Non-pigmented ciliary epithelial cell (primary cell): ENCODE measurements around the gene GRIA3.
"Not testable (repeated sequence)": the region's sequence is repeated elsewhere in the genome, so short reads cannot be mapped to it uniquely, and the experiment has no call there.

Experiments
- DNase-seq: peaks from one replicate; pipeline ENCODE4 v3.0.0-alpha.2; 2010; ENCODE audit warnings: low read depth

Gene GRIA3

DNA sequence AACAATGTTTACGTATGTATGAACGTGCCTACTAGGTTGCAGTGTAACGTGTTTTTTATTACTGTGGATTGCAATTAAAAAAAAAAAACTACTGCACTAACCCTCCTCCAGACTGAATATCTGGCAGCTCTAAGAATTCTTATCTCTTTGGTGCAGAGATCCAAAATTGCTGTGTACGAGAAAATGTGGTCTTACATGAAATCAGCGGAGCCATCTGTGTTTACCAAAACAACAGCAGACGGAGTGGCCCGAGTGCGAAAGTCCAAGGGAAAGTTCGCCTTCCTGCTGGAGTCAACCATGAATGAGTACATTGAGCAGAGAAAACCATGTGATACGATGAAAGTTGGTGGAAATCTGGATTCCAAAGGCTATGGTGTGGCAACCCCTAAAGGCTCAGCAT is 280.6 kb downstream of the GRIA3 start:
- no peak for DNase-seq

DNA sequence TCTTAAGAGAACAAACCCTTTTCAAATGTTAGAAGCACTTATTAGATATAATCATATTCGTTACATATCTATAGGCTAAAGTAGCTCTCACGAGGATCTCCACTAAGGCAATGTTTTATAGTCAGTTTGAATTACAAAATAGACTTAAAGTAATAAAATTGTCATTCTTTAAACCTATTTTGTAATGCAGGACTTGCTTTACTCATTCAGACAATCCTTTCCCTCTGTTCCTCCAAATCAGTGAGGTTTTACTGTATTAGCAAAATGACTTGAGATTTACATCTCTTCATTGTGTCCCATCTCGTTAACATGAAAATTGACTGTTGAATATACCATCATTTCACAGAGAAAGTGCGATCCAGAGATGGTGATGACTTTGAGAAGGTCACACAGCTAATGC is 284.4 kb downstream of the GRIA3 start:
- no peak for DNase-seq

DNA sequence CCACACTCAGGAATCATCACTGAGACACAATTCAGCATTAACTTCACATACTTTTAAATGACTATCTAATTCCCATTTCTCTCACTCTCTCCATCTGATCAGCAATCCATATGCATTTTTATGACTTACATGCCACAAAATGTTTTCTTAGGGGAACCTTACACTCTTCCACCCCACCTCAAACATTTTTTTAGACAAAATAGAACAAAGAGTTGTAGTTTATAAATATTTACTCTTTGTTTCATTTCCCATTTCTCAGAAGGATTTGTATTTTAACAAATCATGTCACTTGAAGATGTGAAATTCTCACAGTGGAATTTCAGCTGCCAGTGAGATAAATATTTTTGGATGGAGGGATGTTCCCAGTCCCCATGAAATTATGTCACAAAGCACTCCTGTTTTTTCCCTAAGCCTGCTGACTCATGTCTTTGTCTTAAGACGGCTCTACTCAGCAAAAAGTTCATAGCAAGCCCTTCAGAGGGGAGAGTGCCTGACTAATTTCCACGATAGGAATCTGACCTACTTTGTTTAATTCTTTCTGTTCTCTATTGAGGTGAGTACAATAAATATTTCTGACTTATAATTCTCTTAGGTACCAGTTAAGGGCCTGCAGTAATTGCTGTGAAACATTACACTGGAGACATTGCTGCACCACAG is 291.1 kb downstream of the GRIA3 start:
- no peak for DNase-seq

DNA sequence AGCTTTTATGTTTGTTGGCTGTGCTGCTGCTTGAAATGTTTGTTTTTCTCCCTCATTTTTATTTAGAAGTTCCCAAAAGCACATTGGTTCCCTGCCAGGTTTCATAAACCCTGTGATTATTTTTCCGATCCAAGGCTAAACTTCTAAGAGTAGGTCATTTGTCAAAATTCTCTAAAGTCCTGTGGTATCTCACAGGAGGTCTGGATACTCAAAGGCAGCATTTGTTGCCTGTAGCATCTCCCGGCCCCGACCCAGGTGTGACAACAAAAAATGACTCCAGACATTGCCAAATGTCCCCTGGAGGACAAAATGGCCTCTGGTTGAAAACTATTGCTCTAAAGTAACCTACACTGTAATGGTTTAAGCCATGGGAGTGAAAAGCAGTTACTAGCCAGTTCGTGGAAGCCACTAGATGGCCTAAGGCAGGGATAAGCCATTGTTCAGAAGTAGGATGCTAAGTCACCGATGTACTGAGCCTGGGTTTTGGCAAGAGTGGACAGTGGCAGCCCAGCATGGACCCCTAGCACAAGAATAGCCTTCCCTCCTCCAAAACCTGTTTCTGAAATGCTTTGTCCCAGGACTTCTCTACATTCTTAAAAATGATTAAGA is 292.6 kb downstream of the GRIA3 start:
- no peak for DNase-seq

DNA sequence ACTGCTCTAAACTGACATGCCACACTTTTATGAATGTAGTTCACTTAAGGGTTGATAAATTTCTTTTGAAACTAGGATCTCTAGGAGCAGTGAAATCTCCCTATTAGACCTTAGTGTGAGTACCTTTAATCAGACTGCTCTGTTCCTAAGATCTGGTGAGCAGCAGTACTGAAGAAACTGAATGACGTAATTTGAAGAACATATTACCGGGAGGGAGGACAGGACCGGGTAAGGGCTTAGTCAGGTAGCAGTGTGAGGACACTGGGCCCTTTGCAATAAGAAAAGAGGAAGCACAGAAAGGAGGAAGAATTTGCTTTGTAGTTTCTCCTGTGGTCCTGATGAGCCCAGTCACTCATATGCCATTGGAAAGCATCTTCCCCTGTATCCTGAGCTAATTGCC is 293.6 kb downstream of the GRIA3 start:
- DNase-seq = no peak

DNA sequence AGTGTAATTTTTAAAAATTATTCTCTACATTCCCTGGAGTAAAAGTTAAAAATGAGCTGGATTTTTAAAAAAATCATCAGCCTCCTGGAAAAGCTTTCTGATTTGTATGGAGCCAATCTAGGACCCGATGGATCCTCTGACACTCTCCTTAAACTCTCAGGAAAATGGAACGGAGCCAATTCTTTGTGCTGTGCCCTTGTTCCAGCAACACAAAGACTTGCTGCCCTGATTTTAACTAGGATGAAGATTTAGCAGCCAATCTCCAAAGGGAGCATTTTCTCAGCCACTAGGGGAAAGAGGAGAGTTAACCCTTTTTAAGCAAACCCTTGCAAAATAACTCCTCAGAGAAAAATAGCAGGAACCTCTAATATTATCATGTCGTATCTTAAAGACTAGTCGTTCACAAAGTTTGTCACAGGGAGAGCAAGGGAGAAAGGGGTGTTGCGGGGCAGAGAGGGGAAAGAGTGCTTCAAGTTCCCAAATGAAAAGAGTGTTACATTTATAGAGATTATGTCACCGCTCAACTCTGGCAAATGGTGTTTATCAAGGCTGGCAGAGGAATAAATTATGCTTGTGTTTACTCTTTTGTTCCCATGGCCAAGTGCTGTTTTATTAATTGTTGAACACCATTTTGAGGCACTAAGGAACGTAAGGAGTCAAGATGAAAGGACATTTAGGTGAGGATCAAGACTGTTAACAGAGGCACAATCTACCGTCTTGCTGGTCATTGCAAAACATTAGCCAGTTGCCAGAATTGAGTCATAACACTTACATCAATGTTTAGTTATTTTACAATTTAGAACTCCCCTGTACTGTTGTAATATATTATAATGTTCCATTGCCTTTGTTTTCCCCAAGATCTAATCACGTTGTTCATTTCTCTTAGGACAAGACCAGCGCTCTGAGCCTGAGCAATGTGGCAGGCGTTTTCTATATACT is 298.1 kb downstream of the GRIA3 start:
- DNase-seq = no peak

DNA sequence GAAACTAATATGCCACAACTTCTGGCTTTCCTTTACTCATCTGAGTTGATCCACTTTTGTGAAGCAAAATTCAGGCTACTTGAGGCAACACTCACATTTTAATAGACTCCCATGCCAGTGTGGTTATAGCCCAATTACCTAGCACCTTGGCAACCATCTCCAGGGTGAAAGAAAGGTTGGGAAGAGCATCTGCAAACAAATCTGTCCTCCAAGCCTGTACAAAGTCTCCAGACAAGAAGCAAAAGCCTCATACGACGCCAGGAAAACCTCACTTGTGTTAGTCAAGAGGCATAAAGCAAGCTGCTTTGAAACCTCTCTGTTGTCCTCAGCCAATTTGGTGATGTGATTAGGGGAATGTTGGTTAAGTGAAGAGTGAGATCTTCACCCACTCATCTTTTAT is 302.2 kb downstream of the GRIA3 start:
- no peak for DNase-seq

DNA sequence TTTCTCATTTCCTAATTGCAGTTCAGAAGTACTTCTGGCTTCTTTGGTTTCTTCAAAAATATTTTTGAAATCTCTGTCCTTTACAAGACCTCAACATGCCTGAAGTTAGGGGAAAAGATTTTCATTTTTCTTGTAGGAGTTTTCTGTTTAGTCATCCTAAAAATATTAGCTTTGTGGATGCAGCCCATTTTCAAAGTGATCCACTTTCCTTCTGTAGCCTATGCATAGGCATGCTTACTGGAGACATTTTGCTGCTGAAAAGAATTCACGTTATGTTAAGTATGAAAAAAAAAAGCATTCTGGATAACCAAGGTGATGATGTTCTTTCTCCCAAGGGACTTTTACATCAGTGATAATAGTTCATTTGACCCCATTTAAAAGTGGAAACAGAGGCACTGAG is 303.2 kb downstream of the GRIA3 start:
- no peak for DNase-seq

DNA sequence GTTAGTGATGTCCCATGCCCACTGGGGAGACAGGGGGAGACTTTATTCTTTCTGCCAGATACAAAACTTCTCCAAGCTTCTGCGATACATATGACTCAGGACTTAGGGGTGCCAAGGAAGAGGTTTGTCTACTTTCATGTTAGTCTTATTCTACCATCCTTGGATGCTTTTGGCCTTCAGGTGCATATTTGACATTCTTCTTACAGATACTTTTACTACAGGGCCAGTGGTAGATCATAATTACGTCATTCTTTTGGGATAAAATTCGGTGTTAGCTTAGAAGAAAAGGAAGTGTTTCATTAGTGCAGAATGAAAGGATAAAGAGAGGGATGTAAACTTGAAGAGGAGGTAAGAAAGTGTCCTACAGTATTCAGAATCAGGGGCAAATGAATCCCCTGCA is 303.6 kb downstream of the GRIA3 start:
- DNase-seq = no peak

DNA sequence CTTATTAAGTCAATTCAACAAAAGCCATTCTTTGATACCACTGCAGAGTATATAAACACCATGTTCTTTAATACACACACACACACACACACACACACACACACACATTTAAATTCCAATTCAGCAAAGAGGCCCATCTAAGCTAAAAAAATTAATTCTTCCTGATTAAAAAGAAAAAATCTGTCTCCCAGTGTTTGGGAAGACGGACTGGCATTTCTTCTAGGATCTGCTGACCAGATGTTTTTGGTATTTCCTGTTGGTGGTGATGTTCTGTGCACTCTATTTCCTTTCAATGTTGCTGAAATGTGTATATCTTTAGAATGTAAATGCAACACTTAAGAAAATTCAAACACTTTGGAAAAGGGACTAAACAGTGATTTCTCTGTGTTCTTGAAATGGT is 304.9 kb downstream of the GRIA3 start:
- DNase-seq = no peak

DNA sequence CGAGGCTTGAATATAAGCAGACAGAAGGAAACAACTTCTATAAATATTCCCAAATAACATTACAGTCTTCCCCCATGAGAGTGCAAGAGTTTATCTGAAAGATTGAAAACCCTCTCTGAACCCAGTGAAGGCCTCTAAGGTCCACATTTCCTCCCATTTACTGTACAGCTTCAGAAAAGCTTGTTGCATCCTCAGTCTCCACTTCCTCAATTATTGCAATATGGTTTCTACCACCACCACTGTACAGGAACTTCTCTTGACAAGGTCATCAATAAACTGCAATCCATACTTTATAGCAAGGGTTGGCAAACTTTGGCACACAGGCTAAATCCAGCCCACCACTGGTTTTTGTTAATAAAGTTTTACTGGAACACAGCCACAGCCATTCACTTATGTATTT is 309.8 kb downstream of the GRIA3 start:
- no peak for DNase-seq

DNA sequence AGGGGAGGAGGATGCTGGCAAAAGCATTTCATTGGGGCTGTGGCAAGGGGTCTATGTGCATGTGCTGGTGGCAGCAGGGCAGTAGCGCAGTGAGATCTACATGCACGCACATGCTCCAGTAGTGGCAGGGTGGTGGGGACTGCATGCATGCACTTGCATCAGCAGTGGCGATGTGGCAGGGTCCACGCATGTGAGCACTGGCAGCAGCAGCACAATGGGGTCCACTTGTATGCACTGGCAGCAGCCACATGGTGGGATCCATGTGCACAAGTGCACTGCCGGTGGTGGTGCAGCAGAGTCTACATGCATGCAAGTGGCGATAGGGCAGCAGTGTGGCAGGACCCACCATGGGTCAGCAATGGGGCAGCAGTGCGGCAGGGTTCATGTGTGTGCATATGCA is 315.7 kb downstream of the GRIA3 start:
- DNase-seq = no peak

DNA sequence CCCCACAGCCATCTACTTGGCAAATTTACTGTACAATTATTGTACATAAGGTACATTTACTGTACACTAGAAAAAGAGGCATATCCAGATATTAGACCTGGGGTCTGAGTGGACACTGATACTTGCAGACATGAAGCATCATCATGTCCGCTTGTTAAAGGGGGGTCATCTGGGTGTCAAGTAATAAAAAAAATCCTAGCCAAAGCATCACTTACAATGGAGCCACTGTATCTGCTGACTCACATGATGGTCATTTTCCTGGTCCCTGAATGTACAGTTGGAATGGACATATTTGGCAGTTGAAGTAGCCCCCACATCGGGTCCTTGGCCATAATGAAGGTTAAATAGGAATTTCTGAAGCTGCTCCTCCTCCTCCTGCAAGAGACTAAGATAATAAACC is 320.0 kb downstream of the GRIA3 start:
- no peak for DNase-seq

DNA sequence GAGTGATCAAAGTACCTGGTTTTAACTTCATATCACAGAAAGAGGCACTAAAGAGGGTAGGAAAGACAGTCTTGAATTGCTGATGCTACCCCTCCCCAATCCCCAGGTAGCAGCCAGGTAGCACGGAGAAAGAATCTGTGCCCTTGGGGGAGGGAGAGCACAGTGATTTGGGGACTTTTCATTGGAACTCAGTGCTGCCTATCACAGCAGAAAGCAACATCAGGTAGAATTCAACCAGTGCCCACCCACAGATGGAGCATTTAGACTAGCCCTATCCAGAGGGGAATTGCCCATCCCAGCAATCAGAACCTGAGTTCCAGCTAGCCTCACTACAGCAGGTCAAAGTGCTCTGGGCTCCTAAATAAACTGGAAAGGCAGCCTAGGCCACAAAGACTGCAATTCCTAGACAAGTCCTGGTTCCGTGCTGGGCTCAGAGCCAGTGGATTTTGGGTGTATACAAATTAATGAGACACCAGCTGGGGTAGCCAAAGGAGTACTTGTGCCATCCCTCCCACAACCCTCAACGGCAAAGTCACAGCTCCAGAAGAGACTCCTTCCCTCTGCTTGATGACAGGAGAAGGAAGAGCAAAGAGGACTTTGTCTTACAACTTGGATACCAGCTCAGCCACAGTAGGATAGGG is 320.7 kb downstream of the GRIA3 start:
- DNase-seq = no peak

DNA sequence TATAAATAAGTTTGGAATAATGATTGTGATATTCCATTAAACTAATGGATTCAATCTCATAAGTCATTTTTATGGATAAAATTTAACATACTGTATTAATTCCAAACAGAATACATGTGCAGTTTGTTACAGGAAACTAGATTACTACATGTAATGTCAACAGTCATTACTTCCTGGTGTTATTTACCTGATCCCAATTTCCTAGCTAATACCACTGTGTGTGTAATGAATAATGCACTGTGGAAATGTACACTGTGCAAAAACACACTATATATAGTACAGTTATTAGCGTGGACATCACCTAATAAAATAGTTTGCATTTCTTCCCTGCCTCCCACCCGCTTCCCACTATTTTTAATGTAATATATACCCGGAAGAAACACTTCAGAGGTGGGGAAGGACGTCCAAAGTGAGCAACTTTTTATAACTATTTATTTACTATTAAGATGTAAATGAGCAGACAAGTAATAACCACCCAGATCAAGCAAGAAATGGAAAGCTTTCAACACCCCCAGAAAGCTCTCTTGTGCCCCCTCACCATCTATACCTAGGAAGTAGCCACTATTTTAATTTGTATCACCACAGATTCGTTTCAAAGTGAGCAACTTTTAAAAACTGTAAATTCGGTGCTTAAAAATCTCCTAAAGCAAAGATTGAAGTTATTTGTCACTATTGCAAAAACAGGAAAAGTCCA is 329.7 kb downstream of the GRIA3 start:
- no peak for DNase-seq

DNA sequence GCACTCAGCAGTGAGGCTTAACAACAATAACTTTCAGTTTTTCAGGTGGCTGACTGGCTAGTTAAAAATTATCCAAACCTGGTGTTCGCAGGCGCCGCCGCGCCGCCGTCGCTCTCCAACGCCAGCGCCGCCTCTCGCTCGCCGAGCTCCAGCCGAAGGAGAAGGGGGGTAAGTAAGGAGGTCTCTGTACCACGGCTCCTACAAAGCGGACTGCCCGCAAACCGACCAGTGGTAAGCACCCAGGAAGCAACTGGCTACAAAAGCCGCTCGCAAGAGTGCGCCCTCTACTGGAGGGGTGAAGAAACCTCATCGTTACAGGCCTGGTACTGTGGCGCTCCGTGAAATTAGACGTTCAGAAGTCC is 330.2 kb downstream of the GRIA3 start:
- not testable (repeated sequence) for DNase-seq

DNA sequence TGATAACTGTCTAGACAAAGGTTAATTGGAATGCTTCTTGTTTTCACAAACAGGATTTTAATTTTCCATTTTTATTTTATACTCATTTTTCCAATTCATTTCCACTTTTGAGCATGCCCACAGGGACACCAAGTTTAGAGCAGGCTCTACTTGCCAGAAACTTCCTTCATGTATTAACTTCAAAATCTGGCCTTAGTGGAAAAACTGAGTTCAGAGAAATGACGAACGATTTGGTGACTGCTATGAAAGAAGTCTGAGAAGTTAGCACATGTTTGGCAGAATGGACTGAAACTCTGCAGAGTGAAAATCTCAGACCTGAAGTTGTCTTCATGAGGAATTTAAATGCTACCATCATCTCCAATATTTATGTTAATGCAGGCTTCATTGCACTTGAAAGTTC is 334.7 kb downstream of the GRIA3 start:
- DNase-seq = no peak

DNA sequence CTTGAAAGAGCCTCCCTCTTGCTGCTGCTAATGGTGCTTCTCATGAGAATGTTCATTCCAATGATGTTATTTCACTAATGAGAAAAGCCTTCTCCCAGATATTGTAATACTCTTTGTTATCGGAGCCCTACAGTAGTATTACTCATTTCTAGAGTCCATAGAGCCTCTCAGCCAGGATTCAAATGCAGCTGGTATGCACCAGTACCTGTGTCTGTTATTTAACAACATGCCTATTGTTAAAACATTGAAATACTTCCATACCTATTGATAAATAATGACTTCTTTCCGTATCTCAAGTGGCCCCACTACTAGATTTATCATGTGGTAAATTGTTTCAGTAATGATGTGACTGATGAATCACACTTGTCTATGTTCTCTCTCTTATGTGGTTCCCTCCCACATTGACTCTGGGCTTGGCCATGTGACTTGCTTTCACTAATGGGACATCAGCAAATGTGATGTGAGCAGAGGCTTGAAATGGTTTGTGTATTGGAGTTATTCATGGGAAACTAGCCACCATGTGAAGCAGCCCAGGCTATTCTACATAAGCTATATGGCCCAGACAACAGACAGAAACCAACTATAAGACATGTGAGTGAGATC is 341.1 kb downstream of the GRIA3 start:
- DNase-seq = no peak

DNA sequence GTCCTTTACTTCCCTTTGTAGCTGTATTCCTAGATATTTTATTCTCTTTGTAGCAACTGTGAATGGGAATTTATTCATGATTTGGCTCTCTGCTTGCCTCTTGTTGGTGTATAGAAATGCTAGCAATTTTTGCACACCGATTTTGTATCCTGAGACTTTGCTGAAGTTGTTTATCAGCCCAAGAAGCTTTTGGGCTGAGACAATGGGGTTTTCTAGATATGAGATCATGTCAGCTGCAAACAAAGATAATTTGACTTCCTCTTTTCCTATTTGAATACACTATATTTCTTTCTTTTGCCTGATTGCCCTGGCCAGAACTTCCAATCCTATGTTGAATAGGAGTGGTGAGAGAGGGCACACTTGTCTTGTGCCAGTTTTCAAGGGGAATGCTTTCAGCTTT is 346.6 kb downstream of the GRIA3 start:
- DNase-seq = not testable (repeated sequence)
